HCT116 (cell line): ENCODE measurements around the gene SPACA4. TPM values are rescaled to one million over a fixed set of nuclear protein-coding genes. Genes with fewer than 3 reads are reported as not detected.

Experiments used
- ATAC-seq: fragments of 200-7000 bp; cut with Tn5 transposase; 2 replicates; pipeline ENCODE4 v1.9.1; 2020; ENCODE audit warnings: mild to moderate bottlenecking, moderate library complexity
- BruUV-seq: library from RNA; stranded (reverse); fragments of 400-500 nt; replicated peaks from 2 replicates; lab custom pipeline; 2021; lab: Mats Ljungman, UMichigan
- CTCF ChIA-PET: fragments of 300-600 bp; sonication (Branson Sonifier 250); formaldehyde crosslinking; loops from one replicate; lab custom pipeline; 2021; ENCODE audit warnings: antibody characterized with exemption; lab: Charles Lee
- POLR2A ChIA-PET: fragments of 300-600, 350-600 bp; sonication (Branson Sonifier 250); formaldehyde crosslinking; loops from one replicate; lab custom pipeline; 2021; ENCODE audit warnings: antibody characterized with exemption; lab: Charles Lee
- RAD21 ChIA-PET, 2 experiments: fragments of 300-600 bp; sonication (Branson Sonifier 250); formaldehyde crosslinking; loops; one replicate each; lab custom pipeline; 2023; ENCODE audit warnings: low total read pairs in 2 of 2; ENCODE audit not compliant: uncharacterized antibody in 2 of 2, unreplicated experiment in 2 of 2, low non-redundant PET in 1 of 2; lab: Charles Lee
- DNase-seq: peaks from one replicate; pipeline ENCODE4 v3.0.0-alpha.2; 2010; ENCODE audit warnings: low read depth, low spot score
- H2AFZ ChIP-seq: fragments of 200-600 bp; shearing (Covaris generic), sonication (generic); 2 replicates; pipeline ENCODE4 v1.6.1; 2017; ENCODE audit warnings: low read depth, mixed run types, mixed read lengths, antibody characterized with exemption, low read length; ENCODE audit not compliant: poor library complexity, severe bottlenecking
- H3K27ac ChIP-seq: 2 replicates; pipeline ENCODE4 v1.5.1; 2012; ENCODE audit warnings: low read depth, low read length
- H3K27me3 ChIP-seq: fragments of 200-600 bp; sonication (generic); 2 replicates; pipeline ENCODE4 v1.6.1; 2016; ENCODE audit warnings: mixed run types, low read length, mixed read lengths; ENCODE audit not compliant: insufficient read depth
- H3K36me3 ChIP-seq, 2 experiments: fragments of 200-500 bp in 1 of 2; fragments of 200-600 bp in 1 of 2; sonication (Bioruptor generic) in 1 of 2; sonication (generic) in 1 of 2; 2 replicates each; pipeline versions ENCODE4 v1.5.1 to v1.6.1; 2014 to 2016; ENCODE audit warnings: low read length in 2 of 2, inconsistent platforms in 1 of 2, mixed read lengths in 1 of 2, mixed run types in 1 of 2; ENCODE audit not compliant: insufficient read depth in 2 of 2, control insufficient read depth in 1 of 2
- H3K4me1 ChIP-seq, 2 experiments: fragments of 200-600 bp in 1 of 2; sonication (generic) in 1 of 2; 2 replicates each; pipeline versions ENCODE4 v1.5.1 to v1.6.1; 2012 to 2017; ENCODE audit warnings: low read length in 2 of 2, inconsistent platforms in 1 of 2, mild to moderate bottlenecking in 1 of 2, mixed read lengths in 1 of 2, mixed run types in 1 of 2, moderate library complexity in 1 of 2; ENCODE audit not compliant: insufficient read depth in 2 of 2, control insufficient read depth in 1 of 2
- H3K4me2 ChIP-seq: fragments of 200-600 bp; sonication (generic); 2 replicates; pipeline ENCODE4 v1.6.1; 2017; ENCODE audit warnings: mixed run types, low read length, mixed read lengths
- H3K4me3 ChIP-seq, 2 experiments: fragments of 200-600 bp in 1 of 2; sonication (generic) in 1 of 2; replicated peaks in 1 of 2; 2 replicates each; pipeline ENCODE4 v1.5.1; 2011 to 2016; ENCODE audit warnings: low read length in 2 of 2, control low read depth in 1 of 2, low read depth in 1 of 2, mild to moderate bottlenecking in 1 of 2, mixed read lengths in 1 of 2, mixed run types in 1 of 2
- H3K79me2 ChIP-seq: fragments of 200-600 bp; sonication (generic); 2 replicates; pipeline ENCODE4 v1.6.1; 2017; ENCODE audit warnings: mild to moderate bottlenecking, mixed run types, low read length, moderate library complexity, mixed read lengths; ENCODE audit not compliant: insufficient read depth
- H3K9ac ChIP-seq: fragments of 200-600 bp; sonication (generic); 2 replicates; pipeline ENCODE4 v1.6.1; 2016; ENCODE audit warnings: low read length, mixed read lengths
- H3K9me2 ChIP-seq: fragments of 200-600 bp; sonication (generic), shearing (Covaris generic); 2 replicates; pipeline ENCODE4 v1.6.1; 2017; ENCODE audit warnings: mixed run types, mild to moderate bottlenecking, moderate library complexity; ENCODE audit not compliant: insufficient read depth
- H3K9me3 ChIP-seq, 2 experiments: fragments of 200-500 bp in 1 of 2; fragments of 200-600 bp in 1 of 2; sonication (Bioruptor generic) in 1 of 2; sonication (generic) in 1 of 2; 2 replicates each; pipeline ENCODE4 v1.6.1; 2014 to 2017; ENCODE audit warnings: low read length in 2 of 2, mixed read lengths in 2 of 2, inconsistent platforms in 1 of 2, low read depth in 1 of 2, mild to moderate bottlenecking in 1 of 2, mixed run types in 1 of 2, moderate library complexity in 1 of 2; ENCODE audit not compliant: control insufficient read depth in 1 of 2, insufficient read depth in 1 of 2
- H4K20me1 ChIP-seq: fragments of 200-600 bp; sonication (generic), shearing (Covaris generic); 2 replicates; pipeline ENCODE4 v1.6.1; 2017; ENCODE audit warnings: mixed run types, mild to moderate bottlenecking, moderate library complexity; ENCODE audit not compliant: insufficient read depth
- CBX3 ChIP-seq: IDR thresholded peaks from 2 replicates; pipeline ENCODE4 v1.6.1; 2012; ENCODE audit warnings: low read depth
- CEBPB ChIP-seq: IDR thresholded peaks from 2 replicates; pipeline ENCODE4 v1.6.1; 2012; ENCODE audit warnings: low read depth
- EZH2 ChIP-seq: fragments of 200-600 bp; sonication (generic); IDR thresholded peaks from 2 replicates; pipeline ENCODE4 v1.6.1; 2017; ENCODE audit warnings: antibody characterized with exemption, mixed run types
- EZH2phosphoT487 ChIP-seq: fragments of 200-600 bp; IDR thresholded peaks from 2 replicates; pipeline ENCODE4 v1.6.1; 2018; ENCODE audit warnings: antibody characterized with exemption, borderline replicate concordance
- JUND ChIP-seq: IDR thresholded peaks from 2 replicates; pipeline ENCODE4 v1.6.1; 2012
- POLR2A ChIP-seq: IDR thresholded peaks from 2 replicates; pipeline ENCODE4 v1.7.0; 2011; ENCODE audit warnings: borderline replicate concordance; ENCODE audit not compliant: insufficient read depth, insufficient read length; ENCODE audit errors: extremely low read depth
- POLR2AphosphoS5 ChIP-seq: IDR thresholded peaks from 2 replicates; pipeline ENCODE4 v1.6.1; 2011; ENCODE audit warnings: mild to moderate bottlenecking, low read depth, low read length, moderate library complexity
- RAD21 ChIP-seq: IDR thresholded peaks from 2 replicates; pipeline ENCODE4 v1.6.1; 2012; ENCODE audit warnings: low read depth, mild to moderate bottlenecking
- SIN3A ChIP-seq: IDR thresholded peaks from 2 replicates; pipeline ENCODE4 v1.6.1; 2012; ENCODE audit warnings: low read depth
- SP1 ChIP-seq: IDR thresholded peaks from 2 replicates; pipeline ENCODE4 v1.6.1; 2012; ENCODE audit warnings: low read depth
- TCF7L2 ChIP-seq: IDR thresholded peaks from 2 replicates; pipeline ENCODE4 v1.7.0; 2011; ENCODE audit warnings: borderline replicate concordance, inconsistent platforms; ENCODE audit not compliant: insufficient read depth, insufficient read length; ENCODE audit errors: extremely low read depth
- ZFX ChIP-seq: fragments of 450-650 bp; IDR thresholded peaks from 2 replicates; pipeline ENCODE4 v1.6.1; 2017
- ZNF274 ChIP-seq: fragments of 200-500 bp; sonication (Bioruptor generic); IDR thresholded peaks from 2 replicates; pipeline ENCODE4 v1.6.1; 2014; ENCODE audit warnings: mild to moderate bottlenecking, low read depth, low read length, inconsistent platforms
- intact Hi-C: fragments of 100-400 bp; cut with micrococcal nuclease; formaldehyde crosslinking; loops from 2 replicates; pipeline ENCODE4 v1.10.0; 2022
- total RNA-seq: library from RNA; stranded (reverse); gene quantifications from one replicate; pipeline ENCODE4 v1.2.1, GENCODE V29; 2021; ENCODE audit not compliant: unreplicated experiment
- TF ChIP-seq, protein P1 (sequence below): IDR thresholded peaks from 2 replicates; pipeline ENCODE4 v1.6.1; 2012
- TF ChIP-seq, protein P2 (sequence below): IDR thresholded peaks from 2 replicates; pipeline ENCODE4 v1.6.1; 2012; ENCODE audit warnings: low read depth
- TF ChIP-seq, protein P3 (sequence below): IDR thresholded peaks from 2 replicates; pipeline ENCODE4 v1.6.1; 2012

Gene SPACA4
- total RNA-seq, 1 experiment from 2014 or later = not detected

DNA sequence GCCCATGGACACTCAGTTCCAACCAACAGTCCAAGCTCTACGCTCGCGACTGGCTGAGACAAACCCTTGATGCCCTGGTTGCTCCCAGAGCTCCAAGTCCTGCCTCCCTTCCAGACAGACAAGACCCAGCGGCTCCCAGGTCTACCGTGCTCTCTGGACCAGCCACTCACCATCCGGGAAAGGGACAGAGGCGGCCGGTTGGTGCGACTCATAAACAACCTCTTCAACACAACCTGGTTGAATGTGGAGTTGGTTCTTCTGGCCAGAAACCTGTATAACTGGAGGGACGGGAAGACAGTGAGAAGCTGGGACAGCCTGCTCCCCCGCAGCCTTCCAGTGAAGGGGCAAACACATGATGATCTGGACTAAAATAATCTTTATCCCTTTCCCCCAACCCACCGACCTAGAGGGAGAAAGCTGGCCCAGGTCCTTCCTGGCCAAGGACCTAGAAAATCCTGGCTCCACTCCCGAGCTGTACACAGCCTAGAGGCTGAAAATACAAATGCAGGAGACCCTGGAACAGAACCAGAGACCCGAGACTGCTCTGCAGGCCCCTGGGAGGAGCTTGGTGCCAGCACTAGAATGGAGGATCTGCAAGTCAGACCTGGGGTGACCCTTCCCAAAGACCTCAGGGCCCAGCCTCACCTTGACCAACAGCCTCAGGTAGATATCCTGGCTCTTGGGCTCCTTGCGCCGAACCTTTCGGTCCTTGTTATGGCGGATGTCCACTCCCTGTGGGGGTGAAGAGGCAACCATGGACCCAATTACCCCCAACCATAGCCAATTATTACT is 10.8 kb downstream of the SPACA4 start:
- intact Hi-C loops = no loop called here
- ChIA-PET POLR2A (interaction anchor here (0.7 to 2.4 kb wide), 8 partner anchors 9 to 376 kb away, joined by 3 to 9 read pairs (median 3); partner anchors contain the start of genes DBP, GYS1, PPP1R15A and RUVBL2), RAD21 (no interaction called here), CTCF (interaction anchor here (1.0 kb wide), 1 partner anchor 8 kb away, joined by 4 read pairs; no protein-coding TSS in a partner anchor)
- Histone ChIP-seq H3K4me1 (peaks cover 33 to 52% of the 10 kb centered on the region in 2 experiments), H3K27me3 (no peaks in the 10 kb centered on the region), H4K20me1 (peaks cover 34% of the 10 kb centered on the region; the same call in 1 of the 2 replicates), H3K79me2 (peaks cover 52% of the 10 kb centered on the region), H3K9me3 (no peaks in the 10 kb centered on the region), H3K36me3 (peaks cover 20 to 37% of the 10 kb centered on the region in 2 experiments), H2AFZ (no peak overlapping the region), H3K9me2 (no peaks in the 10 kb centered on the region), H3K4me3 (peak overlapping the region; percentile 56 to 93), H3K9ac (peak overlapping the region; percentile 99), H3K27ac (peak overlapping the region; percentile 86), H3K4me2 (peak overlapping the region; percentile 87)
- TF ChIP-seq TCF7L2 (no peak), ZNF274 (no peak), CEBPB (no peak), SIN3A (no peak), POLR2AphosphoS5 (no peak; the same call in 1 of the 2 replicates), RAD21 (no peak), JUND (no peak), EZH2phosphoT487 (no peak), ZFX (no peak), POLR2A (no peak), EZH2 (no peak), CBX3 (no peak), SP1 (no peak)
- TF ChIP-seq, protein P1, sequence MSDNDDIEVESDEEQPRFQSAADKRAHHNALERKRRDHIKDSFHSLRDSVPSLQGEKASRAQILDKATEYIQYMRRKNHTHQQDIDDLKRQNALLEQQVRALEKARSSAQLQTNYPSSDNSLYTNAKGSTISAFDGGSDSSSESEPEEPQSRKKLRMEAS = no peak
- TF ChIP-seq, protein P2, sequence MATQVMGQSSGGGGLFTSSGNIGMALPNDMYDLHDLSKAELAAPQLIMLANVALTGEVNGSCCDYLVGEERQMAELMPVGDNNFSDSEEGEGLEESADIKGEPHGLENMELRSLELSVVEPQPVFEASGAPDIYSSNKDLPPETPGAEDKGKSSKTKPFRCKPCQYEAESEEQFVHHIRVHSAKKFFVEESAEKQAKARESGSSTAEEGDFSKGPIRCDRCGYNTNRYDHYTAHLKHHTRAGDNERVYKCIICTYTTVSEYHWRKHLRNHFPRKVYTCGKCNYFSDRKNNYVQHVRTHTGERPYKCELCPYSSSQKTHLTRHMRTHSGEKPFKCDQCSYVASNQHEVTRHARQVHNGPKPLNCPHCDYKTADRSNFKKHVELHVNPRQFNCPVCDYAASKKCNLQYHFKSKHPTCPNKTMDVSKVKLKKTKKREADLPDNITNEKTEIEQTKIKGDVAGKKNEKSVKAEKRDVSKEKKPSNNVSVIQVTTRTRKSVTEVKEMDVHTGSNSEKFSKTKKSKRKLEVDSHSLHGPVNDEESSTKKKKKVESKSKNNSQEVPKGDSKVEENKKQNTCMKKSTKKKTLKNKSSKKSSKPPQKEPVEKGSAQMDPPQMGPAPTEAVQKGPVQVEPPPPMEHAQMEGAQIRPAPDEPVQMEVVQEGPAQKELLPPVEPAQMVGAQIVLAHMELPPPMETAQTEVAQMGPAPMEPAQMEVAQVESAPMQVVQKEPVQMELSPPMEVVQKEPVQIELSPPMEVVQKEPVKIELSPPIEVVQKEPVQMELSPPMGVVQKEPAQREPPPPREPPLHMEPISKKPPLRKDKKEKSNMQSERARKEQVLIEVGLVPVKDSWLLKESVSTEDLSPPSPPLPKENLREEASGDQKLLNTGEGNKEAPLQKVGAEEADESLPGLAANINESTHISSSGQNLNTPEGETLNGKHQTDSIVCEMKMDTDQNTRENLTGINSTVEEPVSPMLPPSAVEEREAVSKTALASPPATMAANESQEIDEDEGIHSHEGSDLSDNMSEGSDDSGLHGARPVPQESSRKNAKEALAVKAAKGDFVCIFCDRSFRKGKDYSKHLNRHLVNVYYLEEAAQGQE = no peak
- TF ChIP-seq, protein P3, sequence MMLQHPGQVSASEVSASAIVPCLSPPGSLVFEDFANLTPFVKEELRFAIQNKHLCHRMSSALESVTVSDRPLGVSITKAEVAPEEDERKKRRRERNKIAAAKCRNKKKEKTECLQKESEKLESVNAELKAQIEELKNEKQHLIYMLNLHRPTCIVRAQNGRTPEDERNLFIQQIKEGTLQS = no peak
- no peak for ATAC-seq
- DNase-seq = no peak
- BruUV-seq = no TSS peak
